HG03565 (cell line): ENCODE results near the gene COG2.
"Not testable (repeated sequence)": the region's sequence is repeated elsewhere in the genome, so short reads cannot be mapped to it uniquely, and the experiment has no call there.

Source experiments
- ATAC-seq: cut with Tn5 transposase; IDR thresholded peaks from one replicate; pipeline ENCODE4 v1.9.1; 2021; ENCODE audit warnings: mild to moderate bottlenecking, moderate library complexity; ENCODE audit not compliant: unreplicated experiment

The COG2 gene

GRCh38 chr1:230698964-230699363 lies 56.7 kb downstream of the COG2 start:
- not testable (repeated sequence) for ATAC-seq

DNA sequence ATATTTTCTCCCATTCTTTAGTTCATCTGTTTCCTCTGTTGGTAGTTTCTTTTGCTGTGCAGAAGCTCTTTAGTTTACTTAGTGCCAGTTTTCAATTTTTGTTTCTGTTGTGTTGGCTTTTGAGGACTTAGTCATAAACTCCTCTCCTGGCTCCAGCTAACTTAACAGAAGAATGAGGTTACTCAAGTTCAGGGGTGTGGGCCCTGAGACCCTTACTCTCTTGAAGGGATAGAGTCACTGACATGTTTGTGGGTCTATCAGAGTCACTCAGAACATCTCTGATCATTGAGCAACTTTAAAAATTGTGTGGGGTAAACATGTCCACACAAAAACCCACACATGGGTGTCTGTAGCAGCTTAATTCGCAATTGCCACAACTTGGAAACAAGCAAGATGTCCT lies 57.4 kb downstream of the COG2 start:
- ATAC-seq = no peak

GRCh38 chr1:230700132-230700531 lies 57.9 kb downstream of the COG2 start:
- no peak for ATAC-seq

- ATAC-seq = no peak
Measured at GRCh38 chr1:230701434-230701833, 59.2 kb downstream of the COG2 start.

DNA sequence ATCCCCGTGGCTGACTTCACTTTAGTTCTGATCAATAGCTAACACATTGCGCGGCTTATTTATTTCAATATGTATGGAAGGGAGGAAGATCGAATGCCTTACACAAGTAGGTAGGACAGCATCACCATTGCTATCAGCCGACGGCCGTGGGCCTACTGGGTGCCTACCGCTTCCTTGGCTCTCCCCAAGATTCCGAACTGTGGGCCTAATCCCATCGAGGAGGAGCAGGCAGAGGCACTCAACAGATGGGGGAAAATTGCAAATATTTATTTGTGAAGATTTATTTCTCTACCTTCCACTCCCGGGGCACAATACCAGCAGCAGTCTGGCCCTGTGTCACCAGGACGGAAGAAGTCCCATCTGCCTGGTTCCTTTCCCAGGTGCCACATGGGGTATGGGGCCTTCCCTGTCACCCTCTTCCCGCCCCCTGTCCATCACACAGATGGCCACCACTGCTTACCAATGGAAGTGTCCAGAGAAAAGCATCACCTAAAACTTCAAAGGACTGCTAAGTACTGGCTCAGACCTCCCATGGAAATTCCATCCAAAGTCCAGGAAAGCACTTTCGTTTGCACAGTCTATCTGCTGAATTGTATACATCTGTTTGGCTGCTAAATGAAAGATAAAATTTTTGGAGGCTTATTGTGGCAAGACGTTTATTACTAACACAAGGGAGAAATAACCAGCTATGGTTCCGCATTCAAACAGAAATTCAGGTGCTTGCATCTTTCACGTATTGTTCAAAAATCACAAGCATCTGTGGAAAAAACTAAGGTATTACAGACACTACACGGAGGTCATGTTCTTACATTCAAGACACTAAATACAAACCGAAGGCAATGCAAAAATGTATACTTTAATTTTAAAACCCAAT lies 59.9 kb downstream of the COG2 start:
- ATAC-seq = no peak

DNA sequence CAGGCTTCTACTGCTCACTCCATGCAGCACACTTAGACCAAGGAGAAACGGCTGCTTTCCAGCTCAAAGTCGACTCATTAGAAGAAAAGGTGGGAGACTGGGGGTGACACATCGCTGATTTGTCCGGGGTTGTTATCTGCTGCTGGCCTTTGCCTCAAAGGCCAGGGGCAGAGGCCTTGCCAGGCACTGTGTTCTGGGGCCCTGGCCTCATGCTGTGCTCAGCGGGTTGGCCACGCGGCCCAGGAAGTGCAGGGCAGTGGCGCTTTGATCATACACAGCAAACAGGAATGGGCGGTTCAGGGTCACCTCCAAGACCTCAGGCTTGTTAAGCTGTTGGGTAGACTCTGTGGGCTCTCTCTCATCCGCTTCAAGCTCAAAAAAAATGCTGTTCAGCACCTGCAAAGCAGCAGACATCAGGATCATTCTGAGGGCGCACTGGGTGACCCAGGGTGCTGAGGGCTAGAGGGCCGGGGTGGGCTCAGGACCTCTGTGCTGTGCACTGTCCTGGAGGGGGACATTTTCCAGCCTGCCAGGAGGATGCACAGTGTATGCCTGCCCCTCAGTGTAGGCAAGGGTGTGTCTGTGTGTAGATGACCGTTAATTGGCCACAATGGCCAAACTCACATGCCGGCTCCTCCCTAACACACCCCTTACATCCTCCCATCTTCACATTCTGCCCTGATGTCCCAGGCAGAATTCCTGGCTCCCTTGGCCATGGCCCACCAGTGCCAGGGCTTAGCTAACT lies 60.8 kb downstream of the COG2 start:
- no peak for ATAC-seq

- no peak for ATAC-seq
Measured at GRCh38 chr1:230703679-230704385, 61.6 kb downstream of the COG2 start.

- ATAC-seq = no peak
Measured at GRCh38 chr1:230704830-230705229, 62.5 kb downstream of the COG2 start.

DNA sequence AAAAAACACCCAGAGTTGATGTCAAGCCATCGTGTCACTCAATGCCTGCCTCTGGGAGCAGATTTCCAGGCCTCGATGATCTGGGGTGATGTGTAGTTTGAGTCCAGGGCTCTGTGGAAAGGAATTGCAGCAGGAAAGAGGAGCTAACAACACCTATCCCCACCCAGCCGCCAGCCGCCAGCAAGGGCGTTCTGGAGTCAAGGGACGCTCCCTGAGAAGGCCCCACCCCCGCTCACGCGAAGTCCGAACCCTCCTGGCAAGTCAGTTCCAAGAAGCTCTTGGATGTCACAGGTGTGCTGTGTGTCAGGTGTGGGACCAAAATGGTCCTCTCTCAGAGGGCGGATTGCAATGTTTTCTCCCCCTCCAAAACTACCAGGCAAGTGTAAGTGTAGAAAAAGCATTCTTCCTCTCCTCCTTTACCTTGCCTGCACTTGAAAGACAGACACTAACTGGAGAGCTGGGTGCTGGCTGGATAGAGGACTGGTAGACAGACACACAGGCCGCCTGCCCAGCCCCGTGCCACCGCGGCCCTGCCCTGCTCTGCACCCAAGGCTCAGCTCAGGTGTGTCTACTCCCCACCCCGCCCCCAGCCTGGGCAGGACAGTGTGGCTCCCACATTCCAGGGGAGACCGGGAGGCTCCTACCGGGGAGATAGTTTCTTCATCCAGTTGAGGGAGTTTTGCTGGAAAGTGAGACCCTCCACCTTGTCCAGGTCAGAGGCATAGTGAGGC lies 63.2 kb downstream of the COG2 start:
- ATAC-seq = no peak

GRCh38 chr1:230706020-230706699 lies 63.9 kb downstream of the COG2 start:
- ATAC-seq = no peak

- no peak for ATAC-seq
Measured at GRCh38 chr1:230706887-230707731, 64.8 kb downstream of the COG2 start.

- ATAC-seq = no peak
Measured at GRCh38 chr1:230707732-230708630, 65.7 kb downstream of the COG2 start.

GRCh38 chr1:230708631-230709580 lies 66.6 kb downstream of the COG2 start:
- ATAC-seq = no peak

- no peak for ATAC-seq
Measured at GRCh38 chr1:230709619-230710542, 67.6 kb downstream of the COG2 start.

- ATAC-seq = no peak
Measured at GRCh38 chr1:230710543-230710904, 68.2 kb downstream of the COG2 start.

DNA sequence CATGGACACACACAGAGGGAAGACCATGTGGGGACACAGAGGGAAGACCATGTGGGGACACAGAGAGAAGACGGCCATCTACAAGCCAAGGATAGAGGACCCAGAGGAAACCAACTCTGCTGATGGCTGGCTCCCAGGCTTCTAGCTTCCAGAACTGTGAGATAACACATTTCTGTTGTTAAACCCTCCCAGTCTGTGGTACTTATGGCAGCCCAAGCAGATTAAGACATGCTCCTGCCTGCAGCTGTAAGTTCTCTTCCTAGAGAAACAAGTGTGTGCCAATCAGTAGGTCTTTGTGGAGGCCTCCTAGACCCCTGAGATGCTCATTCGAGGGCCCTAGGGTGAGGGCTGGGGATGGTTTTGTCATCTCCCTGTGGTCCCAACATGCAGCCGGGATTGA lies 69.0 kb downstream of the COG2 start:
- no peak for ATAC-seq
